Measurements from ENCODE around the gene GLYATL3. TPM values are rescaled to one million over a fixed set of nuclear protein-coding genes. Genes with fewer than 3 reads are reported as not detected.

Gene GLYATL3
- polyA plus RNA-seq, 4 donors: not detected

DNA sequence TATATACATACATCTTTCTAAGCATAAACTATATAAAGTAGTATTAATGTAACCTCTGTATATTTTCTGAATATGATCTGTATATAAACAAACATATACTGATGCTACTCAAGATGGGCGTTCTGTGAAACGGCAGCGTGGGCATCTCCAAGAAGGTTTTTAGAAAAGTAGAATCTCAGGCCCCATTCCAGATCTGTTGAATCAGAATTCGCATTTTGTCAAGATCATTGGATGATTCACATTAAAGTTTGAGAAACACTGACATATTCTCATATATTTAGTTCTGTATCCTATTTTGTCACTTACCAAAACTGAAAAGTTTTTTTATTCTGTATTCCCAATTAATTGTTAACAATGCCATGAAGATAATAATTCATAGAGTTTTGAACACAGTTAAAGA, 56.2 kb downstream of the GLYATL3 start:
- H3K27me3 ChIP-seq (ENCODE audit: control insufficient read depth in 3 of 3, insufficient read depth in 3 of 3, low read length in 3 of 3): peaks cover 0 to 2% (median 0%) of the 10 kb centered on the region in 3 donors
- 70 to 72% (median 72%) methylated on average over 4 of the region's 4 CpGs for WGBS, 3 donors
- FAIRE-seq: no peak
- peak overlapping the region in 1 of 3 donors; percentile 79 for H3K27ac ChIP-seq (ENCODE audit: low read depth in 1 of 3, low read length in 2 of 3)
- peaks cover 0 to 2% (median 0%) of the 10 kb centered on the region in 3 donors for H3K36me3 ChIP-seq (ENCODE audit: control insufficient read depth in 3 of 3, insufficient read depth in 2 of 3, low read depth in 1 of 3, low read length in 3 of 3)
- DNase-seq: no peak
- H3K9me3 ChIP-seq (ENCODE audit: control insufficient read depth in 2 of 2, insufficient read depth in 1 of 2, low read depth in 1 of 2, low read length in 1 of 2): no peaks in the 10 kb centered on the region
- H3K4me1 ChIP-seq (ENCODE audit: control insufficient read depth in 3 of 3, insufficient read depth in 2 of 3, low read depth in 1 of 3, low read length in 2 of 3): peaks cover 0 to 14% (median 2%) of the 10 kb centered on the region in 3 donors
- H3K4me3 ChIP-seq (ENCODE audit: low read depth in 1 of 3, low read length in 3 of 3): no peak overlapping the region

DNA sequence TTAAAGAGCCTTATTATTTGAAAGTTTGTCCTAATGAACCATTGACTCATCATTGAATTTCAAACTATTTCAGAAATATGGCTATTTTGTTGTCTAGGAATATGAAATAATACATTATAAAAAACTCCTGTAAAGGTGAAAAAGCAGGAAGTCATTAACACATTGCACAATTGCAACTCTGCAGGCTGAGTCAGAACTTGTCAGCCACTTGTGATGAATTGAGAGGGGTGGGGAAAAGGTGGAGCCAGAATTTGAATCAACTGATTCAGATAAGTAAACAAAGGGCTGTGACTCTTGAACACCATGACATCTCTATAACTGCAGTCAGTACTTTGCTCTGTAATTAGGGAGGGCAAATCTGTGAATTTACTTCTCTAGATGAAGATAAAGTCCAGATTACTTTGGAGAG, 56.7 kb downstream of the GLYATL3 start:
- DNase-seq: peak; percentile 94 to 96
- no peaks in the 10 kb centered on the region for H3K9me3 ChIP-seq (ENCODE audit: control insufficient read depth in 2 of 2, insufficient read depth in 1 of 2, low read depth in 1 of 2, low read length in 1 of 2)
- H3K4me3 ChIP-seq (ENCODE audit: low read depth in 1 of 3, low read length in 3 of 3): no peak overlapping the region
- H3K36me3 ChIP-seq (ENCODE audit: control insufficient read depth in 3 of 3, insufficient read depth in 2 of 3, low read depth in 1 of 3, low read length in 3 of 3): peaks cover 0 to 2% (median 0%) of the 10 kb centered on the region in 3 donors
- H3K4me1 ChIP-seq (ENCODE audit: control insufficient read depth in 3 of 3, insufficient read depth in 2 of 3, low read depth in 1 of 3, low read length in 2 of 3): peaks cover 0 to 14% (median 2%) of the 10 kb centered on the region in 3 donors
- peak overlapping the region in 1 of 3 donors; percentile 79 for H3K27ac ChIP-seq (ENCODE audit: low read depth in 1 of 3, low read length in 2 of 3)
- no peaks in the 10 kb centered on the region for H3K27me3 ChIP-seq (ENCODE audit: control insufficient read depth in 3 of 3, insufficient read depth in 3 of 3, low read length in 3 of 3)
- FAIRE-seq: peak; percentile 94

DNA sequence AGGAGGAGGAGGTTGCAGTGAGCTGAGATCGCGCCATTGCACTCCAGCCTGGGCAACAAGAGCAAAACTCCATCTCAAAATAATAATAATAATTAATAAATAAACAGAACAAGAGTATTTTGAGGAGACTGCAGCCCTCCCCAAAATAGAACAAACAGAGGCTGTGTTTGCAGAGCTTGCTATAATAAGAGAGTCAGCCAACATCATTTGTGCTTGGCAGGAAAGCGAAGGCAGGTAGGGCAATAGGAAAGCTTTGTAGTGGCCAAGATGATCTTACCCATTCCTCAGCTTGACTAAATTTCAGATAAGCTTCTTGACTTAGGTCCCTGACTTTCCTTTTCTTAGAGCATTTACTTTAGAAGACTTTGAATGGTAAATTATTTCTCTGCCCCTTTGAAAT, 57.5 kb downstream of the GLYATL3 start:
- peaks cover 0 to 14% (median 2%) of the 10 kb centered on the region in 3 donors for H3K4me1 ChIP-seq (ENCODE audit: control insufficient read depth in 3 of 3, insufficient read depth in 2 of 3, low read depth in 1 of 3, low read length in 2 of 3)
- peaks cover 0 to 2% (median 0%) of the 10 kb centered on the region in 3 donors for H3K36me3 ChIP-seq (ENCODE audit: control insufficient read depth in 3 of 3, insufficient read depth in 2 of 3, low read depth in 1 of 3, low read length in 3 of 3)
- H3K9me3 ChIP-seq (ENCODE audit: control insufficient read depth in 2 of 2, insufficient read depth in 1 of 2, low read depth in 1 of 2, low read length in 1 of 2): no peaks in the 10 kb centered on the region
- no peak overlapping the region for H3K4me3 ChIP-seq (ENCODE audit: low read depth in 1 of 3, low read length in 3 of 3)
- DNase-seq (no peak), FAIRE-seq (no peak)
- whole genome bisulfite sequencing, 3 donors: 73 to 88% (median 81%) methylated on average over 3 of the region's 3 CpGs
- H3K27ac ChIP-seq (ENCODE audit: low read depth in 1 of 3, low read length in 2 of 3): no peak overlapping the region
- no peaks in the 10 kb centered on the region for H3K27me3 ChIP-seq (ENCODE audit: control insufficient read depth in 3 of 3, insufficient read depth in 3 of 3, low read length in 3 of 3)

DNA sequence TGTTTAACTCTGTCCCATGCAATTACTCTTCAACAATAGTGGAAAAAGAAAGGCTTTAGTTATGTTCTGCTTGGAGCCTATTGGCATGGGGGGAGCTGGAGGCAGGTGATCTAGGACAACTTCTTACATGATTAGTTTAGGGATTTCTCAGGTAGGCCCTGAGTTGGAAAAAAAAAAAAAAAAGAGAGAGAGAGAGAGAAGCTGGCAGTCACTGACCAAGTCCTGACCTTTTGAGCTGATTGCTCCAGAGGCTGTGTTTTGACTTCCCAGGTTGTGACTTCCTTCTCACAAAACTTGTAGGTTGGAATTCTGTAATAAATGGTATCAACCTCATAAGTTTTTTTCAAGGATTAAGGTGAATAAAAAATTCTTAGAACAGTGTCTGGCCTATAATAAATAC, 58.5 kb downstream of the GLYATL3 start:
- Histone ChIP-seq H3K4me1 (ENCODE audit: control insufficient read depth in 3 of 3, insufficient read depth in 2 of 3, low read depth in 1 of 3, low read length in 2 of 3) (peaks cover 0 to 14% (median 2%) of the 10 kb centered on the region in 3 donors), H3K36me3 (ENCODE audit: control insufficient read depth in 3 of 3, insufficient read depth in 2 of 3, low read depth in 1 of 3, low read length in 3 of 3) (peaks cover 0 to 2% (median 0%) of the 10 kb centered on the region in 3 donors), H3K9me3 (ENCODE audit: control insufficient read depth in 2 of 2, insufficient read depth in 1 of 2, low read depth in 1 of 2, low read length in 1 of 2) (no peaks in the 10 kb centered on the region), H3K27ac (ENCODE audit: low read depth in 1 of 3, low read length in 2 of 3) (no peak overlapping the region), H3K4me3 (ENCODE audit: low read depth in 1 of 3, low read length in 3 of 3) (no peak overlapping the region), H3K27me3 (ENCODE audit: control insufficient read depth in 3 of 3, insufficient read depth in 3 of 3, low read length in 3 of 3) (no peaks in the 10 kb centered on the region)
- no peak for FAIRE-seq
- no peak for DNase-seq

DNA sequence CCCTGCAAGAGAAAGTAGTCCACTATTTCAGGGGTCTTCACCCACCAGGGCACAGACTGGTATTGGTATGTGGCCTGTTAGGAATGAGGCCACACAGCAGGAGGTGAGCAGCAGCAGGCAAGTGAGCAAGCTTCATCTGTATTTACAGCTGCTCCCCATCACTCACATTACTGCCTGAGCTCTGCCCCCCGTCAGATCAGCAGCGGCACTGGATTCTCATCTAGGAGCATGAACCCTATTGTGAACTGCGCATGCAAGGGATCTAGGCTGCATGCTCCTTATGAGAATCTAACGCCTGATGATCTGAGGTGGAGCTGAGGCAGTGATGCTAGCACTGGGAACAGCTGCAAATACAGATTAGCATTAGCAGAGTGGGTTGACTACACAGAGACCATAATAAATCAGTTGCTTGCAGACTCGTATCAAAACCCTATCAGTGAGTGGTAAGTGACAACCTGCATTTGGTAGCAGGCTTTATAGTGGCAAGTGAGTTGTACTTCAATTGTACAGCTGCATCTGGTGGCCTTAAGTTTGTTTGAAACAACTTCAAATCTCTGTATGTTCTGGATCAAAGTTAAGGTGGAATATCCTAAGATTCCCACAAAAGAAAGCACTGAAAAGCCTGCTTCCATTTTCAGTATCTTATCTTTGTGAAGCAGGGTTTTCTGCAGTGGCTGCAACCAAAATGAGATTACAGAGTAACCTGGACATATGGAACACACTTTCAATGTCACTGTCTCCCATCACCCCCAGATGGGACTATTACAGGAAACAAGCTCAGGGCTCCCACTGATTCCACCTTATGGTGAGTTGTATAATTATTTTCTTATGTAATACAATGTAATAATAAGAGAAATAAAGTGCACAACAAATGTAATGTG, 63.5 kb downstream of the GLYATL3 start:
- 80 to 86% (median 83%) methylated on average over 5 of the region's 5 CpGs for WGBS, 3 donors
- H3K9me3 ChIP-seq (ENCODE audit: control insufficient read depth in 2 of 2, insufficient read depth in 1 of 2, low read depth in 1 of 2, low read length in 1 of 2): no peaks in the 10 kb centered on the region
- H3K27ac ChIP-seq (ENCODE audit: low read depth in 1 of 3, low read length in 2 of 3): no peak overlapping the region
- H3K27me3 ChIP-seq (ENCODE audit: control insufficient read depth in 3 of 3, insufficient read depth in 3 of 3, low read length in 3 of 3): no peaks in the 10 kb centered on the region
- H3K36me3 ChIP-seq (ENCODE audit: control insufficient read depth in 3 of 3, insufficient read depth in 2 of 3, low read depth in 1 of 3, low read length in 3 of 3): peaks cover 0 to 2% (median 0%) of the 10 kb centered on the region in 3 donors
- no peaks in the 10 kb centered on the region for H3K4me1 ChIP-seq (ENCODE audit: control insufficient read depth in 3 of 3, insufficient read depth in 2 of 3, low read depth in 1 of 3, low read length in 2 of 3)
- no peak for FAIRE-seq
- H3K4me3 ChIP-seq (ENCODE audit: low read depth in 1 of 3, low read length in 3 of 3): no peak overlapping the region
- no peak for DNase-seq

DNA sequence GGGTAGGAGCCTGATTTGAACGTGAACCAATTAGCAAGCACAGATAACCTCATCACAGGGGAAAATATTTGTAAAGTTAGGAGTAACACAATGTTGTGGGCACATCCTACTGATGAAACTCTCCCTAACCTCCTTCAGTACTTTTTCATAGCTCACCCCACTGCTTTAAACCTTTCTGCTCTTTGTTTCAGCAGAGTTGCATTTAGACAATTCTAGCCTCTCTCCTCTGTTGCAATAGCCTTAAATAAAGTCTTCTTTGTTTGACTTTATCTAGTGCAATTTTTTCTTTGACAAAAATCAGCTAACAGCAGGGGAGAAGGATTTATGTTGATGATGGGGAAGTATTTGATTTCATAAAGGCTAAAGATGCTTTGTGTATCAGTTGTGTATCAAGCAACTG, 64.8 kb downstream of the GLYATL3 start:
- Histone ChIP-seq H3K27ac (ENCODE audit: low read depth in 1 of 3, low read length in 2 of 3) (no peak overlapping the region), H3K9me3 (ENCODE audit: control insufficient read depth in 2 of 2, insufficient read depth in 1 of 2, low read depth in 1 of 2, low read length in 1 of 2) (no peaks in the 10 kb centered on the region), H3K27me3 (ENCODE audit: control insufficient read depth in 3 of 3, insufficient read depth in 3 of 3, low read length in 3 of 3) (no peaks in the 10 kb centered on the region), H3K4me1 (ENCODE audit: control insufficient read depth in 3 of 3, insufficient read depth in 2 of 3, low read depth in 1 of 3, low read length in 2 of 3) (no peaks in the 10 kb centered on the region), H3K4me3 (ENCODE audit: low read depth in 1 of 3, low read length in 3 of 3) (no peak overlapping the region), H3K36me3 (ENCODE audit: control insufficient read depth in 3 of 3, insufficient read depth in 2 of 3, low read depth in 1 of 3, low read length in 3 of 3) (peaks cover 0 to 2% (median 0%) of the 10 kb centered on the region in 3 donors)
- 80 to 85% (median 81%) methylated on average over 1 of the region's 1 CpG for WGBS, 3 donors
- DNase-seq (no peak), FAIRE-seq (no peak)

DNA sequence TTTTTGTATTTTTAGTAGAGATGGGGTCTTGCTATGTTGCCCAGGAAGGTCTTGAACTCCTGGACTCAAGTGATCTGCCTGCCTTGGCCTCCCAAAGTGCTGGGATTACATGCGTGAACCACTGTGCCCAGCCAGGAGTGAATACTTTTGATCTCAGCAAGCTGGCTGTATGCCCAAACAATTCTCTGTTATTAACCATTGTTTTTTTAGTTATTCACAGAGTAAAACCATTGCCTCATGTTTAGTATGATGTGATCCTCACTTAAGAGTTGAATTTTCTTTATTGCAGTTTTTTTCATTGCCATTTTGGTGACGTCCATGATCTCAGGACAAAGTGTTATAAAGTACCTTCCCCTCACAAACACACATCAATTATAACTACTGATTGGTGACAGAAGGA, 65.5 kb downstream of the GLYATL3 start:
- 39 to 50% (median 41%) methylated on average over 2 of the region's 2 CpGs for WGBS, 3 donors
- no peaks in the 10 kb centered on the region for H3K27me3 ChIP-seq (ENCODE audit: control insufficient read depth in 3 of 3, insufficient read depth in 3 of 3, low read length in 3 of 3)
- H3K9me3 ChIP-seq (ENCODE audit: control insufficient read depth in 2 of 2, insufficient read depth in 1 of 2, low read depth in 1 of 2, low read length in 1 of 2): no peaks in the 10 kb centered on the region
- no peaks in the 10 kb centered on the region for H3K4me1 ChIP-seq (ENCODE audit: control insufficient read depth in 3 of 3, insufficient read depth in 2 of 3, low read depth in 1 of 3, low read length in 2 of 3)
- DNase-seq (no peak), FAIRE-seq (no peak)
- no peak overlapping the region for H3K27ac ChIP-seq (ENCODE audit: low read depth in 1 of 3, low read length in 2 of 3)
- peaks cover 0 to 2% (median 0%) of the 10 kb centered on the region in 3 donors for H3K36me3 ChIP-seq (ENCODE audit: control insufficient read depth in 3 of 3, insufficient read depth in 2 of 3, low read depth in 1 of 3, low read length in 3 of 3)
- H3K4me3 ChIP-seq (ENCODE audit: low read depth in 1 of 3, low read length in 3 of 3): no peak overlapping the region

DNA sequence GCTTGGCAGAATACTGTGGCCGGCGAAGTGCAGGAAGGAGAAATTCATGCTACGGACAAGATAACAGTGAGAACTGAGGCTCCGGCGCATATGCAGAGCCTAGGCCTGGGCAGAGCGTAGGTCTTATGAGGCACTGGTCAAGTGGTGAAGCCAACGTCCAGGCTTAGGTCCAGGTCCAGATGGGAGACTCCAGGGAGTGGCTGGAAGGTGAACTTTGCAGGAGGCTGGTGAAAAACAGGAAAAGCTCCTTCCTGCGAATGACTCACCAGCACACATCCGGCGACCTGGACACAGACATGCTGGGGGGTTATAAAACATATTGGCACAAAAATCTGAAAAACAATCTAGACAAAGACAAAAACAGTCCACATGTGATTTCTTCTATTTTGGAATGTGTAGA, 66.1 kb downstream of the GLYATL3 start:
- Histone ChIP-seq H3K36me3 (ENCODE audit: control insufficient read depth in 3 of 3, insufficient read depth in 2 of 3, low read depth in 1 of 3, low read length in 3 of 3) (no peaks in the 10 kb centered on the region), H3K27me3 (ENCODE audit: control insufficient read depth in 3 of 3, insufficient read depth in 3 of 3, low read length in 3 of 3) (no peaks in the 10 kb centered on the region), H3K27ac (ENCODE audit: low read depth in 1 of 3, low read length in 2 of 3) (no peak overlapping the region), H3K4me1 (ENCODE audit: control insufficient read depth in 3 of 3, insufficient read depth in 2 of 3, low read depth in 1 of 3, low read length in 2 of 3) (no peaks in the 10 kb centered on the region), H3K4me3 (ENCODE audit: low read depth in 1 of 3, low read length in 3 of 3) (no peak overlapping the region), H3K9me3 (ENCODE audit: control insufficient read depth in 2 of 2, insufficient read depth in 1 of 2, low read depth in 1 of 2, low read length in 1 of 2) (no peaks in the 10 kb centered on the region)
- DNase-seq: no peak
- no peak for FAIRE-seq
- WGBS, 3 donors: 68 to 74% (median 74%) methylated on average over 10 of the region's 10 CpGs
